ENCODE data around the gene POLR3H.
"Not testable (repeated sequence)": the region's sequence is repeated elsewhere in the genome, so short reads cannot be mapped to it uniquely, and the experiment has no call there.

POLR3H gene

GRCh38 chr22:41543854-41544670 lies at the start of gene POLR3H:
Gene POLR3H (minus strand): TSS chr22:41544470. CDS start chr22:41544101, 369 bp downstream.
- peak; percentile 85 for DNase-seq (ENCODE audit: low read depth)

- not testable (repeated sequence) for DNase-seq (ENCODE audit: low read depth)
Observed at GRCh38 chr22:41593336-41593960, 49.2 kb upstream of the POLR3H start.

GRCh38 chr22:41589391-41590241 lies 45.3 kb upstream of the POLR3H start, which contains the start of gene PMM1:
Gene PMM1 (minus strand): TSS chr22:41589840. CDS start chr22:41589805, 35 bp downstream.
- peak; percentile 95 for DNase-seq (ENCODE audit: low read depth)

- no peak for DNase-seq (ENCODE audit: low read depth)
Observed at GRCh38 chr22:41587347-41587723, 43.1 kb upstream of the POLR3H start.

GRCh38 chr22:41585898-41586297 lies 41.6 kb upstream of the POLR3H start:
- DNase-seq (ENCODE audit: low read depth) = no peak

- DNase-seq (ENCODE audit: low read depth) = no peak
Observed at GRCh38 chr22:41584881-41585280, 40.6 kb upstream of the POLR3H start.

- no peak for DNase-seq (ENCODE audit: low read depth)
Observed at GRCh38 chr22:41582694-41583093, 38.4 kb upstream of the POLR3H start.

GRCh38 chr22:41579997-41580355 lies 35.7 kb upstream of the POLR3H start:
- DNase-seq (ENCODE audit: low read depth) = no peak

- DNase-seq (ENCODE audit: low read depth) = no peak
Observed at GRCh38 chr22:41579297-41579996, 35.2 kb upstream of the POLR3H start.

GRCh38 chr22:41578818-41579217 lies 34.5 kb upstream of the POLR3H start:
- no peak for DNase-seq (ENCODE audit: low read depth)

- DNase-seq (ENCODE audit: low read depth) = no peak
Observed at GRCh38 chr22:41578114-41578513, 33.8 kb upstream of the POLR3H start.

GRCh38 chr22:41576877-41577276 lies 32.6 kb upstream of the POLR3H start:
- no peak for DNase-seq (ENCODE audit: low read depth)

GRCh38 chr22:41575533-41575932 lies 31.3 kb upstream of the POLR3H start:
- DNase-seq (ENCODE audit: low read depth) = no peak

- no peak for DNase-seq (ENCODE audit: low read depth)
Observed at GRCh38 chr22:41574847-41575381, 30.6 kb upstream of the POLR3H start.

- DNase-seq (ENCODE audit: low read depth) = no peak
Observed at GRCh38 chr22:41573677-41574076, 29.4 kb upstream of the POLR3H start.

GRCh38 chr22:41572305-41572704 lies 28.0 kb upstream of the POLR3H start:
- not testable (repeated sequence) for DNase-seq (ENCODE audit: low read depth)

GRCh38 chr22:41571786-41572185 lies 27.5 kb upstream of the POLR3H start:
- no peak for DNase-seq (ENCODE audit: low read depth)

- no peak for DNase-seq (ENCODE audit: low read depth)
Observed at GRCh38 chr22:41570221-41570620, 26.0 kb upstream of the POLR3H start.

GRCh38 chr22:41568811-41569210 lies 24.5 kb upstream of the POLR3H start:
- no peak for DNase-seq (ENCODE audit: low read depth)

- DNase-seq (ENCODE audit: low read depth) = no peak
Observed at GRCh38 chr22:41567512-41567768, 23.2 kb upstream of the POLR3H start.

- peak; percentile 47 for DNase-seq (ENCODE audit: low read depth)
Observed at GRCh38 chr22:41565403-41566054, 21.3 kb upstream of the POLR3H start.

Data from GM04503 (cell line).